ENCODE results near the gene TIGD1. TPM values are rescaled to one million over a fixed set of nuclear protein-coding genes. Genes with fewer than 3 reads are reported as not detected.
A peak's percentile ranks its signal among the peaks of the same experiment; 100 is the strongest.

Gene TIGD1
- total RNA-seq, 2 experiments from 2014 or later: 8.7 to 10.4 TPM

GRCh38 chr2:232563580-232563979 lies 13.2 kb upstream of the TIGD1 start:
- Mint-ChIP-seq H3K9me3 (no peaks in the 10 kb centered on the region), H3K4me1 (no peaks in the 10 kb centered on the region), H3K4me3 (no peak overlapping the region), H3K27ac (no peak overlapping the region), H3K36me3 (ENCODE audit: low read depth) (peaks cover 58% of the 10 kb centered on the region), H3K27me3 (no peaks in the 10 kb centered on the region)
- no peak for DNase-seq
- POLR2A ChIA-PET: no interaction called here
- CTCF ChIA-PET: interaction anchor here (0.8 to 1.3 kb wide), 4 partner anchors 14 to 42 kb away, joined by 3 to 4 read pairs (median 4); no protein-coding TSS in a partner anchor

GRCh38 chr2:232562515-232563151 lies 12.3 kb upstream of the TIGD1 start:
- H3K4me3 Mint-ChIP-seq: no peak overlapping the region
- H3K4me1 Mint-ChIP-seq: no peaks in the 10 kb centered on the region
- H3K27ac Mint-ChIP-seq: no peak overlapping the region
- H3K9me3 Mint-ChIP-seq: no peaks in the 10 kb centered on the region
- POLR2A ChIA-PET: no interaction called here
- CTCF ChIA-PET: interaction anchor here (0.6 to 1.5 kb wide), 8 partner anchors 15 to 1262 kb away, joined by 3 to 4 read pairs (median 3); no protein-coding TSS in a partner anchor
- DNase-seq: no peak
- no peaks in the 10 kb centered on the region for H3K27me3 Mint-ChIP-seq
- peaks cover 58% of the 10 kb centered on the region for H3K36me3 Mint-ChIP-seq (ENCODE audit: low read depth)

- Mint-ChIP-seq H3K4me3 (no peak overlapping the region), H3K27me3 (no peaks in the 10 kb centered on the region), H3K27ac (no peak overlapping the region), H3K36me3 (ENCODE audit: low read depth) (peaks cover 64% of the 10 kb centered on the region), H3K4me1 (peaks cover 43% of the 10 kb centered on the region), H3K9me3 (no peaks in the 10 kb centered on the region)
- POLR2A ChIA-PET: no interaction called here
- CTCF ChIA-PET: no interaction called here
- no peak for DNase-seq
Observed at GRCh38 chr2:232556426-232556825, 6.1 kb upstream of the TIGD1 start.

GRCh38 chr2:232551776-232552175 lies 1.4 kb upstream of the TIGD1 start:
- Mint-ChIP-seq H3K27me3 (no peaks in the 10 kb centered on the region), H3K9me3 (peaks cover 4% of the 10 kb centered on the region), H3K4me1 (peaks cover 73% of the 10 kb centered on the region), H3K27ac (peak overlapping the region; percentile 100), H3K4me3 (peak overlapping the region; percentile 99), H3K36me3 (ENCODE audit: low read depth) (peaks cover 61% of the 10 kb centered on the region)
- ChIA-PET CTCF (no interaction called here), POLR2A (no interaction called here)
- no peak for DNase-seq

- POLR2A ChIA-PET: no interaction called here
- no peak for DNase-seq
- Mint-ChIP-seq H3K4me1 (peaks cover 75% of the 10 kb centered on the region), H3K27ac (peak overlapping the region; percentile 100), H3K27me3 (no peaks in the 10 kb centered on the region), H3K9me3 (peaks cover 4% of the 10 kb centered on the region), H3K4me3 (peak overlapping the region; percentile 99), H3K36me3 (ENCODE audit: low read depth) (peaks cover 60% of the 10 kb centered on the region)
- CTCF ChIA-PET: interaction anchor here (0.8 to 1.5 kb wide), 4 partner anchors 12 to 716 kb away, joined by 3 to 8 read pairs (median 3); partner anchors contain the start of genes CHRNG and PRSS56
Observed at GRCh38 chr2:232551250-232551638, 887 bp upstream of the TIGD1 start.

GRCh38 chr2:232549655-232550353 lies 553 bp downstream of the TIGD1 start:
- POLR2A ChIA-PET: no interaction called here
- H3K27ac Mint-ChIP-seq: peak overlapping the region; percentile 100
- H3K27me3 Mint-ChIP-seq: no peaks in the 10 kb centered on the region
- CTCF ChIA-PET: interaction anchor here (1.4 to 1.5 kb wide), 2 partner anchors 11 to 718 kb away, joined by 3 to 8 read pairs; partner anchors contain the start of gene CHRNG
- H3K4me1 Mint-ChIP-seq: peaks cover 68% of the 10 kb centered on the region
- H3K4me3 Mint-ChIP-seq: peak overlapping the region; percentile 99
- H3K9me3 Mint-ChIP-seq: peaks cover 4% of the 10 kb centered on the region
- DNase-seq: no peak
- H3K36me3 Mint-ChIP-seq (ENCODE audit: low read depth): peaks cover 56% of the 10 kb centered on the region

GRCh38 chr2:232547991-232548390 lies 2.4 kb downstream of the TIGD1 start:
- H3K4me1 Mint-ChIP-seq: peaks cover 50% of the 10 kb centered on the region
- H3K36me3 Mint-ChIP-seq (ENCODE audit: low read depth): peaks cover 45% of the 10 kb centered on the region
- no peak overlapping the region for H3K27ac Mint-ChIP-seq
- peaks cover 4% of the 10 kb centered on the region for H3K9me3 Mint-ChIP-seq
- H3K4me3 Mint-ChIP-seq: no peak overlapping the region
- H3K27me3 Mint-ChIP-seq: no peaks in the 10 kb centered on the region
- POLR2A ChIA-PET: no interaction called here
- CTCF ChIA-PET: interaction anchor here (1.1 kb wide), 1 partner anchor 15 kb away, joined by 3 read pairs; no protein-coding TSS in a partner anchor
- no peak for DNase-seq

GRCh38 chr2:232545511-232546375 lies 4.6 kb downstream of the TIGD1 start:
- no peak for DNase-seq
- peaks cover 35% of the 10 kb centered on the region for H3K4me1 Mint-ChIP-seq
- H3K27ac Mint-ChIP-seq: no peak overlapping the region
- H3K4me3 Mint-ChIP-seq: no peak overlapping the region
- peaks cover 4% of the 10 kb centered on the region for H3K9me3 Mint-ChIP-seq
- H3K36me3 Mint-ChIP-seq (ENCODE audit: low read depth): peaks cover 35% of the 10 kb centered on the region
- ChIA-PET POLR2A (no interaction called here), CTCF (interaction anchor here (0.6 to 1.7 kb wide), 6 partner anchors 11 to 641 kb away, joined by 3 to 9 read pairs (median 3); no protein-coding TSS in a partner anchor)
- H3K27me3 Mint-ChIP-seq: no peaks in the 10 kb centered on the region

GRCh38 chr2:232544674-232545073 lies 5.7 kb downstream of the TIGD1 start:
- no peak overlapping the region for H3K4me3 Mint-ChIP-seq
- no peaks in the 10 kb centered on the region for H3K27me3 Mint-ChIP-seq
- H3K36me3 Mint-ChIP-seq (ENCODE audit: low read depth): peaks cover 33% of the 10 kb centered on the region
- peaks cover 34% of the 10 kb centered on the region for H3K4me1 Mint-ChIP-seq
- no peak for DNase-seq
- POLR2A ChIA-PET: no interaction called here
- peaks cover 4% of the 10 kb centered on the region for H3K9me3 Mint-ChIP-seq
- CTCF ChIA-PET: interaction anchor here (1.2 to 1.3 kb wide), 2 partner anchors 10 to 18 kb away, joined by 3 read pairs; partner anchors contain the start of gene CHRND
- H3K27ac Mint-ChIP-seq: no peak overlapping the region

- H3K27ac Mint-ChIP-seq: no peak overlapping the region
- ChIA-PET CTCF (interaction anchor here (1.2 to 1.3 kb wide), 2 partner anchors 9 to 18 kb away, joined by 3 read pairs; partner anchors contain the start of gene CHRND), POLR2A (no interaction called here)
- no peak overlapping the region for H3K4me3 Mint-ChIP-seq
- no peak for DNase-seq
- H3K36me3 Mint-ChIP-seq (ENCODE audit: low read depth): peaks cover 27% of the 10 kb centered on the region
- peaks cover 28% of the 10 kb centered on the region for H3K4me1 Mint-ChIP-seq
- peaks cover 4% of the 10 kb centered on the region for H3K9me3 Mint-ChIP-seq
- H3K27me3 Mint-ChIP-seq: no peaks in the 10 kb centered on the region
Observed at GRCh38 chr2:232543928-232544631, 6.3 kb downstream of the TIGD1 start.

GRCh38 chr2:232543491-232543890 lies 6.9 kb downstream of the TIGD1 start:
- peaks cover 23% of the 10 kb centered on the region for H3K4me1 Mint-ChIP-seq
- H3K36me3 Mint-ChIP-seq (ENCODE audit: low read depth): peaks cover 22% of the 10 kb centered on the region
- no peak overlapping the region for H3K4me3 Mint-ChIP-seq
- no peak for DNase-seq
- no peak overlapping the region for H3K27ac Mint-ChIP-seq
- H3K9me3 Mint-ChIP-seq: peaks cover 2% of the 10 kb centered on the region
- peaks cover under 1% of the 10 kb centered on the region for H3K27me3 Mint-ChIP-seq
- POLR2A ChIA-PET: no interaction called here
- CTCF ChIA-PET: no interaction called here

GRCh38 chr2:232542715-232543467 lies 7.5 kb downstream of the TIGD1 start:
- no peak for DNase-seq
- ChIA-PET POLR2A (no interaction called here), CTCF (no interaction called here)

More at GRCh38 chr2:232542715-232543467, 7.5 kb downstream of the TIGD1 start:
- no peaks in the 10 kb centered on the region for H3K9me3 Mint-ChIP-seq
- no peak overlapping the region for H3K4me3 Mint-ChIP-seq
- peaks cover 21% of the 10 kb centered on the region for H3K4me1 Mint-ChIP-seq
- no peak overlapping the region for H3K27ac Mint-ChIP-seq
- peaks cover 5% of the 10 kb centered on the region for H3K27me3 Mint-ChIP-seq
- peaks cover 17% of the 10 kb centered on the region for H3K36me3 Mint-ChIP-seq (ENCODE audit: low read depth)
